Measurements from ENCODE around the gene SIDT2. TPM values are rescaled to one million over a fixed set of nuclear protein-coding genes. Genes with fewer than 3 reads are reported as not detected.
"Not testable (repeated sequence)": the region's sequence is repeated elsewhere in the genome, so short reads cannot be mapped to it uniquely, and the experiment has no call there.

Gene SIDT2
- total and polyA plus RNA-seq, 2 donors (not counting 3 experiments of a cell fraction or from before 2014, with no cell fraction given) = 28.7 to 34.5 TPM

DNA sequence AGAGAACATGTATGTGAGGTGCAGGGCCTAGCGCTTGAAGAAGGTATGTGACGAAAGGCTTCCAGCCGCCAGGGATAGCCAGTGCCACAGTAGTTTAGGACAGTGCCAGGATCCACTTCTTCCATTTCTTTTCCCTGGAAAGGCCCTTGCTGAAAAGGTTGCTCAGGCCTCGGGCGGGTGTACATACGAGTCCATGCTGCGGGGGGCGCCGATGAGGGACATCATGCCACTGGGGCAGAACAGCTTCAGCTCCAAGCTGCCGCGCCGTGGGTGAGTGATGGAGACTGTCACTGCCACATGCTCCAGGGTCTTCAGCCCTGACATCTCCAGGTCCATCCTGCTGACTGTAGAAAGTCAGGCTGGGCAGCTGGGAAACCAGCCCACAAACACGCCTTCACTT is 30.2 kb downstream of the SIDT2 start:
- H3K27ac ChIP-seq (ENCODE audit: insufficient read depth, low read depth, low read length); POLR2A ChIA-PET; H3K4me1 ChIP-seq (ENCODE audit: control insufficient read depth, extremely low read depth, insufficient read depth, low read length); H3K4me2 ChIP-seq (ENCODE audit: insufficient read depth, low read length); BruUV-seq (replicated peaks); H3K36me3 ChIP-seq (ENCODE audit: control insufficient read depth in 2 of 2, extremely low read depth in 1 of 2, insufficient read depth in 2 of 2, low read length in 2 of 2); H3K27me3 ChIP-seq (ENCODE audit: control insufficient read depth in 2 of 2, insufficient read depth in 2 of 2, low read length in 2 of 2); dilution Hi-C loops (cut with MboI; ENCODE audit: extremely low pct_ligation_motif_present, low sequenced_read_pairs); H3K9me3 ChIP-seq (replicated peaks; ENCODE audit: control insufficient read depth, insufficient read depth, low read length); H2AFZ ChIP-seq (ENCODE audit: low read depth, low read length); H3K79me2 ChIP-seq (ENCODE audit: control insufficient read depth, insufficient read depth, low read length); H3K9ac ChIP-seq (replicated peaks; ENCODE audit: extremely low read depth, insufficient read depth, low read length); CTCF ChIA-PET; DNase-seq (ENCODE audit: low read depth, low spot score); H3K9me1 ChIP-seq (replicated peaks; ENCODE audit: control insufficient read depth, extremely low read depth, insufficient read depth, low read length); H3K4me3 ChIP-seq (replicated peaks in 1 of 3; ENCODE audit: insufficient read depth in 1 of 3, low read depth in 1 of 3, low read length in 3 of 3); H4K20me1 ChIP-seq (replicated peaks; ENCODE audit: control insufficient read depth, extremely low read depth, insufficient read depth, low read length): not testable (repeated sequence)
- intact Hi-C loops (cut with micrococcal nuclease) = loop anchor here (5.0 kb wide), 1 partner anchor 76 kb away; no protein-coding TSS in a partner anchor
- peak; percentile 46 for FAIRE-seq

- H3K4me3 ChIP-seq (replicated peaks in 1 of 3; ENCODE audit: insufficient read depth in 1 of 3, low read depth in 1 of 3, low read length in 3 of 3); H2AFZ ChIP-seq (ENCODE audit: low read depth, low read length); H4K20me1 ChIP-seq (replicated peaks; ENCODE audit: control insufficient read depth, extremely low read depth, insufficient read depth, low read length); H3K36me3 ChIP-seq (ENCODE audit: control insufficient read depth in 2 of 2, extremely low read depth in 1 of 2, insufficient read depth in 2 of 2, low read length in 2 of 2); DNase-seq (ENCODE audit: low read depth, low spot score); H3K79me2 ChIP-seq (ENCODE audit: control insufficient read depth, insufficient read depth, low read length); H3K9me1 ChIP-seq (replicated peaks; ENCODE audit: control insufficient read depth, extremely low read depth, insufficient read depth, low read length); H3K27ac ChIP-seq (ENCODE audit: insufficient read depth, low read depth, low read length); H3K9me3 ChIP-seq (replicated peaks; ENCODE audit: control insufficient read depth, insufficient read depth, low read length); H3K9ac ChIP-seq (replicated peaks; ENCODE audit: extremely low read depth, insufficient read depth, low read length); POLR2A ChIA-PET; BruUV-seq (replicated peaks); H3K4me2 ChIP-seq (ENCODE audit: insufficient read depth, low read length); dilution Hi-C loops (cut with MboI; ENCODE audit: extremely low pct_ligation_motif_present, low sequenced_read_pairs); H3K27me3 ChIP-seq (ENCODE audit: control insufficient read depth in 2 of 2, insufficient read depth in 2 of 2, low read length in 2 of 2); H3K4me1 ChIP-seq (ENCODE audit: control insufficient read depth, extremely low read depth, insufficient read depth, low read length); FAIRE-seq: not testable (repeated sequence)
- CTCF ChIA-PET = interaction anchor here (1.5 kb wide), 1 partner anchor 29 kb away, joined by 4 read pairs; no protein-coding TSS in a partner anchor
- intact Hi-C loops (cut with micrococcal nuclease) = loop anchor here (5.0 kb wide), 1 partner anchor 77 kb away; no protein-coding TSS in a partner anchor
Observed at GRCh38 chr11:117209351-117210125, 31.0 kb downstream of the SIDT2 start.

All from endothelial cell of umbilical vein (primary cell).